ENCODE measurements around the gene POTEE.
"Not testable (repeated sequence)": the region's sequence is repeated elsewhere in the genome, so short reads cannot be mapped to it uniquely, and the experiment has no call there.

Gene POTEE

DNA sequence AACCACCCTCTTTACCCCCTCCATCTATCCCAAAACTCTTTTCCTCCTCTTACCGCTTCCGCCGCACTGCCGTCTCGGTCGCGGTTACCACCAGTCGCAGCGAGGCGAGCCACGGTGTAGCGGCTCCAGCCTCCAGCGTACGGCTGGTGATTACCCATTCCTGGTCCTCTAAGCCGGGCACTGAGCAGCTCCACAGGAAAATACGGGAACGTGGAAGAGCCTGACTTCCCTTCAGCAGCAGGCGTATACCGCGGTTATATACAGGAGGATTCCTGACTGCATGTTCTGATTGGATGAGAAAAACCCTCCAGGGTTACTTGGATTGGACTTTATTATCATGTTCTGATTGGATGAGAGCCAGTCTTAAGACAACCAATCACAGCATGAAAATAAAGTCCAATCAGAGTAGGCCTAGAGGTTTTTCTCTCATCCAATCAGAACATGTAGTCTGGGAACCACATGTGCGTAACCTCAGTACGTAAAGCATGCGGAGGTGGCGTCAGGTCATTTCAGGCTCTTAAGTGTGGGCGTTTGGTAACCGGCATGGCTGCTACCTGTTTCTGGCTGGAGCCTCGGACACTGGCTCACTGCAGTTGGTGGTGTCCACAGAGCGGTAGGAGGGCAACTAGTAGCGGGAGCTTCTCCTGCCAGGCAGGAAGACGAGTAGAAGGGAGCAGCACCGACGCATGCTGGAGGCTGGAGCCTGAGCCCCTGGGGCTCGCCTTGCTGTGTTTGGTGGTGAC, at the start of gene POTEE:
POTEE (plus strand) TSS at position 507 of the 743 bp plus-strand sequence. CDS start 8,867 bp downstream, outside the sequence.
- not testable (repeated sequence) for DNase-seq (ENCODE audit: low read depth in 1 of 2, low spot score in 1 of 2)

DNA sequence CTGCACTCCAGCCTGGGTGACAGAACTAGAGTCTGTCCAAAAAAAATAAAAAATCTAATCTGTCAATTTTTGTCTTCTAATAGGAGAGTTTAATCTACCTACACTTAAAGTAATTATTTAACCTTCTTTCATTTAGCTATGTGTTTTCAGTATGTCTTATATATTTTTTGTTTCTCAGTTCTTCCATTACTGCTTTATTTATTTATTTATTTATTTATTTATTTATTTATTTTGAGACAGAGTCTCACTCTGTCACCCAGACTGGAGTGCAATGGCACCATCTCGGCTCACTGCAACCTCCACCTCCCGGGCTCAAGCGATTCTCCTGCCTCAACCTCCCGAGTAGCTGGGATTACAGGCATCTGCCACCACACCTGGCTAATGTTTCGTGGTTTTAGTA, 43.8 kb upstream of the POTEE start:
- not testable (repeated sequence) for DNase-seq (ENCODE audit: low read depth in 1 of 2, low spot score in 1 of 2)

DNA sequence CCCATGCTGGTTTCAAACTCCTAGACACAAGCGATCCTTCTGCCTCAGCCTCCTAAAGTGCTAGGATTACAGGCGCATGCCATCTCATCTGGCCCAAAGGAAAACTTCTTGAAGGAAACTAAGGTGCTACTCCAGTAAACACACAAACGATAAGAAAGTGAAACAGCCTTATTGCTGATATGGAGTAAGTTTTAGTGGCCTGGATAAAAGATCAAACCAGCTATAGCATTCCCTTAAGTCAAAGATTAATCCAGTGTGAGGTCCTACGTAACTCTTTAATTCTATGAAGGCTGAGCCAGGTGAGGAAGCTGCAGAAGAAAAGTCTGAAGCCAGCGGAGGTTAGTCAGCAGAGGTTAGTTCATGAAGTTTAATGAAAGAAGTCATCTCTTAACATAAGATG, 40.8 kb upstream of the POTEE start:
- DNase-seq (ENCODE audit: low read depth in 1 of 2, low spot score in 1 of 2): no peak

- not testable (repeated sequence) for DNase-seq (ENCODE audit: low read depth in 1 of 2, low spot score in 1 of 2)
Measured at GRCh38 chr2:131178050-131178449, 31.3 kb upstream of the POTEE start.

DNA sequence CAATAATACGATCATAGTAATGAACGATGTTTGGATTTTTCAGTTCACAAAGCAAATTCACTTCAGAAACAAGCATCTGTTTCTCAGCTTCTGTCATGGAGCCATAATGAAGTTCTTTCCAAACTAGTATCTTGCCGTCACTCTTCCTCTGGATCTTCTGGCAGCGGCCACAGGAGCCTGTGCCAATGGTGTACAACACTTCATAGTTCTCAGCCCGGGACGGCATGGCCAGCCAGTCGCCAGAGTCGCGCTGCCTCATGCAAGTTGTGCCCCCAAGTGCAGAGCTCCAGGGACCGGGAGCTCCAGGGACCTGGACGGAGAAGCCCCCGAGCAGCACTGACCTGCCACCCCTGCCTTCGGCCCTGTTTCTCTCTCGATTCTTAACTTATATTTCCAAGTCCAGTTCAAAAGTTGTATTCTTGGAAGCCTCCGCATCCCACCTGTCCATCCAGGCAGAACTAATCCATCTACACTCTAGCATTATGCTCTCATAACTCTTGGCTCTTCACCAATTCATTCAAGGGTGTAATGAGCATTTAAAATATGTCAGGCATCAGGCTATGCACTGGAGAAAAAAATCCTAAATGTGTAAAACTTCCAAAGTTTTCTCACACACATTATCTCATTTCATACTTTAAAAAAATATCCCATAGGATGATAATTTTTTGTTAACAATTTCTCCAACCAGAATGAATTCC, 30.5 kb upstream of the POTEE start:
- DNase-seq (ENCODE audit: low read depth in 1 of 2, low spot score in 1 of 2): not testable (repeated sequence)

- not testable (repeated sequence) for DNase-seq (ENCODE audit: low read depth in 1 of 2, low spot score in 1 of 2)
Measured at GRCh38 chr2:131181451-131181850, 27.9 kb upstream of the POTEE start.

- DNase-seq (ENCODE audit: low read depth in 1 of 2, low spot score in 1 of 2): not testable (repeated sequence)
Measured at GRCh38 chr2:131193421-131193820, 15.9 kb upstream of the POTEE start.

GRCh38 chr2:131196186-131196585, 13.2 kb upstream of the POTEE start:
- not testable (repeated sequence) for DNase-seq (ENCODE audit: low read depth in 1 of 2, low spot score in 1 of 2)

GRCh38 chr2:131201098-131201497, 8.2 kb upstream of the POTEE start:
- DNase-seq (ENCODE audit: low read depth in 1 of 2, low spot score in 1 of 2): no peak

DNA sequence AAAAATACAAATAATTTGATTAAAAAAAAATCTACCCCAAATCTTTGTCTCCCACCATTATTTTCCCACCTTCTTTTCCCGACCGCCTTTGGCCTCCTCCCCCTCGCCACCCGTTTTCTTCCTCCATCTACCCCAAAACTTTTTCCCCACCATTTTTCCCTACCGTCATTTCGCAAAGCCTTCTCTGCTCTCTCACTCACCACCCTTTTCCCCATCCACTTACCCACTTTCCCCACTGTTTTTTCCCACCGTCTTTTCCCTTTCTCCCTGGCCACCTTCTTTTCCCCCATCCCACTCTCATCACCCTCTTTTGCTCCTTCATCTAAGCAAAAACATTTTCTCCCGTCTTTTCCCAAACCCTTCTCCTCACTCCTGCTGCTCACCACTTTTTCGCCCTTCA, 1.5 kb upstream of the POTEE start:
- DNase-seq (ENCODE audit: low read depth in 1 of 2, low spot score in 1 of 2): not testable (repeated sequence)

- not testable (repeated sequence) for DNase-seq (ENCODE audit: low read depth in 1 of 2, low spot score in 1 of 2)
Measured at GRCh38 chr2:131209773-131210104, 403 bp downstream of the POTEE start.

DNA sequence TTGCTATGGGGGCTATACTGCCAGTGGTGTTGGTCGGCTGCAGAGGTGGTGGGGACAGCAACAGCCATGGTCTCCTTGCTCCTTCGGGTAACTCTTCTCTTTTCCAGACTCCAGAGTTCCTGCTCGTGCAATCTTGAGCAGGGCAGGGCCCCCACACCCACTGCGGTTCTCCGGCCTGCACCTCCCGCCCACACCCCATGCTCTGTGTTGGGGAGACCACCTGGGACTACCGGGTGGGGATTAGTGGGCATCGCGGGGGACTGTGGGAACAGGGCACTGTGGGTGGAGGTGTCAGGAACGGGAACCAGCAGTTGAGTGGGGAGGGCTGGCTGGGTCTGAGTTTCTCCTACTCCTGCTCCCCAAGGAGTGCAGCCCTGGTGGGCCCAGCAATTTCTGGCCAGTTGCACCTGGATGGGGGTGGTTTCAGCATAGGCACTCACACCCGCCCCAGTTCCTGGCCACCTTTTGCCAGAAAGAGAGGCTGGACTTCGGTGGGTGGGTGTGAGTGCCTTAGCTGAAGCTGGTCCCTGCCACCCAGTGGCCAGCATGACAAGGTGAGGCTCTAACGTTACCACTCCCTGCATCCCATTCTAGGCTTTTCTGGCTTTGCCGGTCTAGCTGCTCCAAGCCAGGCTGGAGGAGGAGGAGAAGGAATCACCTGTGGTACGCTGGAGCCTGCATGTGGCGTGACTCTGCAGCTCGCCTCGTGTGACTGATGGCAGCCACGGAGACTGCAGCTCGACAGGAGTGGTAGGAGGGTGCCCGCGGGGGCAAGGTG, 1.3 kb downstream of the POTEE start:
- not testable (repeated sequence) for DNase-seq (ENCODE audit: low read depth in 1 of 2, low spot score in 1 of 2)

DNA sequence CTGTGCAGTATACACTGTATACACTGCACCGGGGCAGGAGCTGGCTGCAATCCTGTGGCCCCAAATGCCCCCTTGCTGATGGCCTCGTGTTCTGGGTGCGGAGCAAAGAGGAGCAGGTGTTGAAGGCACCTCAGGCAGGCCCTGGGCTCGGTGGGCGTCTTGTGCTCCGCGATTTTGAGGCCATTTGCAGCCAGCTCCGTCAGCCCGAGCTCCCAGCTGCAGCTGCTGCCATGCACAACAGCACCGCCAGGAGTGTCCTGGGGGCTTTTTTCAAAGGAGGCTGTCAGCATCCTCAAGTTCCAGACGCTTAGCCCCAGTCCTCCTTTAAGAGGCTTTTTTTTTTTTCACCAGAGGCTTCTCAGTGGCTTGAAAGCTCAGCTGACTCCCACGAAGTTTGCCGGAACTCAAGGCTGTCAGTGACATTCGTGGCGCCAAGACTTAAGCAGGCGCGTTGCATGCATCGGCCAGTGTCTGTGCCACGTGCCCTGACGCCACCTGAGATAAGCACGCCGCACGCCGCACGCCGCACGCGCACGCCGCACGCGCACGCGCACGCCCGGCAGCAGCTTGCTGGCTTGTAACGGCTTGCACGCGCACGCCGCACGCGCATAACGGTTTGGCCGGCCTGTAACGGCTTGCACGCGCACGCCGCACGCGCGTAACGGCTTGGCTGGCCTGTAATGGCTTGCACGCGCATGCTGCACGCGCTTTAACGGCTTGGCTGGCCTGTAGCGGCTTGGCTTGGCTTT, 8.1 kb downstream of the POTEE start:
- not testable (repeated sequence) for DNase-seq (ENCODE audit: low read depth in 1 of 2, low spot score in 1 of 2)

DNA sequence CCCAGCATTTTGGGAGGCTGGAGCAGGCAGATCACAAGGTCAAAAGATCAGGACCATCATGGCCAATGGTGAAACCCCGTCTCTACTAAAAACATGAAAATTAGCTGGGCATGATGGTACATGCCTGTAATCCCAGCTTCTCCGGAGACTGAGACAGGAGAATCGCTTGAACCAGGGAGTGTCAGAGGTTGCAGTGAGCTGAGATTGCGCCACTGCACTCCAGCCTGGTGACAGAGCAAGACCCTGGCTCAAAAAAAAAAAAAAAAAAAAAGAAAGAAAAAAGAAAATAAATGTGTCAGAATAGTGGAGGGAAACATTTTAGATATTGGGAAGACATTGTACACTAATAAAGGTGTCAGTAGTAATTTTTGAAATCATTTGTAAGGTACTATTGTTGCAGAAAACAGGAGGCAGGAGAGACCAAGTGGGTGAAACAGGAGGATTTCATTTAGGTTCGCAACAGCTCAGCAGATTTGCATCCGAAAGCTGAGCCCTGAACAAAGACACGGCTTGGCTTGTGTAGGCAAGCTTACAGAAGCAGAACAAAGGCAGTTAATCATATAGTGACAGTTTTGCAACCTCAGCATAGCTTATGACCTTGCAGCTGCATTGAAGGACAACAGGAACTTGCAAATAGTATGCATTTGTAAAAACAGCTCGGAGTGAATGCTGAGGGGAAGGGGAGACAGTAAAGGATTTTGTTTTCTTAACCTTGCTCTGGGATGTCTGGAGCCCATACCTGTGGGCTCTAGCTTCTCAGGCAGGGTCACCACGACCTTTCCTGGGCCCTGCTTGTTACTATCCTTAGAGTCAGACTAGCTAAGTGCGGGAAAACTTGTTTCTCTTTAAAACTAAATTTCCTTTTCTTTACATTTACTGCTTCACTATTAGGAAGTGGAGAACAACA, 26.5 kb downstream of the POTEE start:
- not testable (repeated sequence) for DNase-seq (ENCODE audit: low read depth in 1 of 2, low spot score in 1 of 2)

Data from activated T-helper 1 cell treated with anti-CD3 and anti-CD28 coated beads, Interleukin-2, amount 50 U/mL, for 16 hours (primary cell).